ENCODE results near the gene PKDCC.
"Not testable (repeated sequence)": the region's sequence is repeated elsewhere in the genome, so short reads cannot be mapped to it uniquely, and the experiment has no call there.

DNA sequence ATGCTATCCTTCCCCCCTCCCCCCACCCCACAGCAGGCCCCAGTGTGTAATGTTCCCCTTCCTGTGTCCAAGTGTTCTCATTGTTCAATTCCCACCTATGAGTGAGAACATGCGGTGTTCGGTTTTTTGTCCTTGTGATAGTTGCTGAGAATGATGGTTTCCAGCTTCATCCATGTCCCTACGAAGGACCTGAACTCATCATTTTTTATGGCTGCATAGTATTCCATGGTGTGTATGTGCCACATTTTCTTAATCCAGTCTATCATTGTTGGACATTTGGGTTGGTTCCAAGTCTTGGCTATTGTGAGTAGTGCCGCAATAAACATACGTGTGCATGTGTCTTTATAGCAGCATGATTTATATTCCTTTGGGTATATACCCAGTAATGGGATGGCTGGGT is 17.9 kb downstream of the PKDCC start:
- not testable (repeated sequence) for TF ChIP-seq YY1 (IDR thresholded peaks at IDR 0.05; ENCODE audit: low read depth, low read length); SP1 (IDR thresholded peaks at IDR 0.05; ENCODE audit: low read depth, low read length); KLF5 (IDR thresholded peaks at IDR 0.05; ENCODE audit: partially characterized antibody); ASH2L (IDR thresholded peaks at IDR 0.05; ENCODE audit: borderline replicate concordance, low read depth); BRCA1 (IDR thresholded peaks at IDR 0.05; ENCODE audit: low read depth, low read length); RCOR1 (conservative IDR thresholded peaks at IDR 0.05; ENCODE audit: low read depth, low read length); BHLHE40 (IDR thresholded peaks at IDR 0.05; ENCODE audit: borderline replicate concordance in 1 of 2, low read depth in 2 of 2, low read length in 1 of 2); NR2C2 (IDR thresholded peaks at IDR 0.05; ENCODE audit: borderline replicate concordance, control insufficient read depth, insufficient read length, low read depth)
- TF ChIP-seq, protein P1, sequence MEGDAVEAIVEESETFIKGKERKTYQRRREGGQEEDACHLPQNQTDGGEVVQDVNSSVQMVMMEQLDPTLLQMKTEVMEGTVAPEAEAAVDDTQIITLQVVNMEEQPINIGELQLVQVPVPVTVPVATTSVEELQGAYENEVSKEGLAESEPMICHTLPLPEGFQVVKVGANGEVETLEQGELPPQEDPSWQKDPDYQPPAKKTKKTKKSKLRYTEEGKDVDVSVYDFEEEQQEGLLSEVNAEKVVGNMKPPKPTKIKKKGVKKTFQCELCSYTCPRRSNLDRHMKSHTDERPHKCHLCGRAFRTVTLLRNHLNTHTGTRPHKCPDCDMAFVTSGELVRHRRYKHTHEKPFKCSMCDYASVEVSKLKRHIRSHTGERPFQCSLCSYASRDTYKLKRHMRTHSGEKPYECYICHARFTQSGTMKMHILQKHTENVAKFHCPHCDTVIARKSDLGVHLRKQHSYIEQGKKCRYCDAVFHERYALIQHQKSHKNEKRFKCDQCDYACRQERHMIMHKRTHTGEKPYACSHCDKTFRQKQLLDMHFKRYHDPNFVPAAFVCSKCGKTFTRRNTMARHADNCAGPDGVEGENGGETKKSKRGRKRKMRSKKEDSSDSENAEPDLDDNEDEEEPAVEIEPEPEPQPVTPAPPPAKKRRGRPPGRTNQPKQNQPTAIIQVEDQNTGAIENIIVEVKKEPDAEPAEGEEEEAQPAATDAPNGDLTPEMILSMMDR (IDR thresholded peaks at IDR 0.05 in 2 of 3, conservative IDR thresholded peaks at IDR 0.05 in 1 of 3; ENCODE audit: control insufficient read depth in 2 of 3, extremely low read depth in 1 of 3, insufficient read depth in 1 of 3, low read depth in 3 of 3, low read length in 3 of 3), result not testable (repeated sequence)
- TF ChIP-seq, protein P2, sequence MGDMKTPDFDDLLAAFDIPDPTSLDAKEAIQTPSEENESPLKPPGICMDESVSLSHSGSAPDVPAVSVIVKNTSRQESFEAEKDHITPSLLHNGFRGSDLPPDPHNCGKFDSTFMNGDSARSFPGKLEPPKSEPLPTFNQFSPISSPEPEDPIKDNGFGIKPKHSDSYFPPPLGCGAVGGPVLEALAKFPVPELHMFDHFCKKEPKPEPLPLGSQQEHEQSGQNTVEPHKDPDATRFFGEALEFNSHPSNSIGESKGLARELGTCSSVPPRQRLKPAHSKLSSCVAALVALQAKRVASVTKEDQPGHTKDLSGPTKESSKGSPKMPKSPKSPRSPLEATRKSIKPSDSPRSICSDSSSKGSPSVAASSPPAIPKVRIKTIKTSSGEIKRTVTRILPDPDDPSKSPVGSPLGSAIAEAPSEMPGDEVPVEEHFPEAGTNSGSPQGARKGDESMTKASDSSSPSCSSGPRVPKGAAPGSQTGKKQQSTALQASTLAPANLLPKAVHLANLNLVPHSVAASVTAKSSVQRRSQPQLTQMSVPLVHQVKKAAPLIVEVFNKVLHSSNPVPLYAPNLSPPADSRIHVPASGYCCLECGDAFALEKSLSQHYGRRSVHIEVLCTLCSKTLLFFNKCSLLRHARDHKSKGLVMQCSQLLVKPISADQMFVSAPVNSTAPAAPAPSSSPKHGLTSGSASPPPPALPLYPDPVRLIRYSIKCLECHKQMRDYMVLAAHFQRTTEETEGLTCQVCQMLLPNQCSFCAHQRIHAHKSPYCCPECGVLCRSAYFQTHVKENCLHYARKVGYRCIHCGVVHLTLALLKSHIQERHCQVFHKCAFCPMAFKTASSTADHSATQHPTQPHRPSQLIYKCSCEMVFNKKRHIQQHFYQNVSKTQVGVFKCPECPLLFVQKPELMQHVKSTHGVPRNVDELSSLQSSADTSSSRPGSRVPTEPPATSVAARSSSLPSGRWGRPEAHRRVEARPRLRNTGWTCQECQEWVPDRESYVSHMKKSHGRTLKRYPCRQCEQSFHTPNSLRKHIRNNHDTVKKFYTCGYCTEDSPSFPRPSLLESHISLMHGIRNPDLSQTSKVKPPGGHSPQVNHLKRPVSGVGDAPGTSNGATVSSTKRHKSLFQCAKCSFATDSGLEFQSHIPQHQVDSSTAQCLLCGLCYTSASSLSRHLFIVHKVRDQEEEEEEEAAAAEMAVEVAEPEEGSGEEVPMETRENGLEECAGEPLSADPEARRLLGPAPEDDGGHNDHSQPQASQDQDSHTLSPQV (IDR thresholded peaks at IDR 0.05), result not testable (repeated sequence)
- TF ChIP-seq, protein P3, sequence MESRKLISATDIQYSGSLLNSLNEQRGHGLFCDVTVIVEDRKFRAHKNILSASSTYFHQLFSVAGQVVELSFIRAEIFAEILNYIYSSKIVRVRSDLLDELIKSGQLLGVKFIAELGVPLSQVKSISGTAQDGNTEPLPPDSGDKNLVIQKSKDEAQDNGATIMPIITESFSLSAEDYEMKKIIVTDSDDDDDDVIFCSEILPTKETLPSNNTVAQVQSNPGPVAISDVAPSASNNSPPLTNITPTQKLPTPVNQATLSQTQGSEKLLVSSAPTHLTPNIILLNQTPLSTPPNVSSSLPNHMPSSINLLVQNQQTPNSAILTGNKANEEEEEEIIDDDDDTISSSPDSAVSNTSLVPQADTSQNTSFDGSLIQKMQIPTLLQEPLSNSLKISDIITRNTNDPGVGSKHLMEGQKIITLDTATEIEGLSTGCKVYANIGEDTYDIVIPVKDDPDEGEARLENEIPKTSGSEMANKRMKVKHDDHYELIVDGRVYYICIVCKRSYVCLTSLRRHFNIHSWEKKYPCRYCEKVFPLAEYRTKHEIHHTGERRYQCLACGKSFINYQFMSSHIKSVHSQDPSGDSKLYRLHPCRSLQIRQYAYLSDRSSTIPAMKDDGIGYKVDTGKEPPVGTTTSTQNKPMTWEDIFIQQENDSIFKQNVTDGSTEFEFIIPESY (IDR thresholded peaks at IDR 0.05), result not testable (repeated sequence)
- TF ChIP-seq, protein P4, sequence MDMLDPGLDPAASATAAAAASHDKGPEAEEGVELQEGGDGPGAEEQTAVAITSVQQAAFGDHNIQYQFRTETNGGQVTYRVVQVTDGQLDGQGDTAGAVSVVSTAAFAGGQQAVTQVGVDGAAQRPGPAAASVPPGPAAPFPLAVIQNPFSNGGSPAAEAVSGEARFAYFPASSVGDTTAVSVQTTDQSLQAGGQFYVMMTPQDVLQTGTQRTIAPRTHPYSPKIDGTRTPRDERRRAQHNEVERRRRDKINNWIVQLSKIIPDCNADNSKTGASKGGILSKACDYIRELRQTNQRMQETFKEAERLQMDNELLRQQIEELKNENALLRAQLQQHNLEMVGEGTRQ (IDR thresholded peaks at IDR 0.05; ENCODE audit: borderline replicate concordance, low read depth, low read length), result not testable (repeated sequence)
